SK-N-SH (cell line): ENCODE results near the gene RETREG2. TPM values are rescaled to one million over a fixed set of nuclear protein-coding genes. Genes with fewer than 3 reads are reported as not detected.

ENCODE experiments used
- CTCF ChIA-PET: fragments of 300-600, 350-600 bp; formaldehyde crosslinking; extraction: SDS; loops from one replicate; lab custom pipeline; 2021; lab: Yijun Ruan, JAX
- POLR2A ChIA-PET: fragments of 350-600 bp; sonication (Branson Sonifier 250); formaldehyde crosslinking; extraction: SDS; loops from one replicate; lab custom pipeline; 2020; ENCODE audit warnings: antibody characterized with exemption, inconsistent platforms; lab: Yijun Ruan, JAX
- DNase-seq: peaks from one replicate; pipeline ENCODE4 v3.0.0; 2012
- H2AFZ ChIP-seq: fragments of 200-600 bp; sonication (generic); 2 replicates; pipeline ENCODE4 v1.8.1; 2016; ENCODE audit warnings: antibody characterized with exemption, mild to moderate bottlenecking, low read depth
- H3F3A ChIP-seq: fragments of 200-600 bp; sonication (generic); replicated peaks from 2 replicates; pipeline ENCODE3; 2016; ENCODE audit warnings: antibody characterized with exemption, mild to moderate bottlenecking; ENCODE audit not compliant: insufficient read depth
- H3K27ac ChIP-seq, 2 experiments: fragments of 200-500 bp in 1 of 2; fragments of 200-600 bp in 1 of 2; sonication (Bioruptor generic) in 1 of 2; sonication (generic), shearing (Covaris generic) in 1 of 2; 2 replicates each; pipeline versions ENCODE4 v1.5.1 to v1.6.1; 2014 to 2016; ENCODE audit warnings: low read depth in 2 of 2, inconsistent platforms in 1 of 2, low read length in 1 of 2, mild to moderate bottlenecking in 1 of 2, mixed read lengths in 1 of 2
- H3K27me3 ChIP-seq: fragments of 200-600 bp; sonication (generic), shearing (Covaris generic); 2 replicates; pipeline ENCODE4 v1.6.1; 2016; ENCODE audit warnings: mixed run types; ENCODE audit not compliant: insufficient read depth
- H3K36me3 ChIP-seq, 2 experiments: fragments of 200-500 bp in 1 of 2; fragments of 200-600 bp in 1 of 2; sonication (Bioruptor generic) in 1 of 2; sonication (generic) in 1 of 2; replicated peaks in 1 of 2; 2 replicates each; pipeline versions ENCODE3 to v1.5.1; 2014 to 2016; ENCODE audit warnings: low read length in 1 of 2, mild to moderate bottlenecking in 1 of 2; ENCODE audit not compliant: insufficient read depth in 2 of 2, control insufficient read depth in 1 of 2
- H3K4me1 ChIP-seq, 2 experiments: fragments of 200-500 bp in 1 of 2; fragments of 200-600 bp in 1 of 2; sonication (Bioruptor generic) in 1 of 2; sonication (generic), shearing (Covaris generic) in 1 of 2; 2 replicates each; pipeline versions ENCODE4 v1.5.1 to v1.6.1; 2014 to 2016; ENCODE audit warnings: low read depth in 1 of 2, low read length in 1 of 2, mixed run types in 1 of 2; ENCODE audit not compliant: insufficient read depth in 2 of 2, control insufficient read depth in 1 of 2
- H3K4me2 ChIP-seq: fragments of 200-600 bp; sonication (generic), shearing (Covaris generic); 2 replicates; pipeline ENCODE4 v1.6.1; 2017; ENCODE audit warnings: mixed run types
- H3K4me3 ChIP-seq, 2 experiments: fragments of 200-500 bp in 1 of 2; fragments of 200-600 bp in 1 of 2; sonication (Bioruptor generic) in 1 of 2; sonication (generic), shearing (Covaris generic) in 1 of 2; 2 replicates each; pipeline versions ENCODE4 v1.5.1 to v1.8.1; 2014 to 2016; ENCODE audit warnings: low read depth in 2 of 2, inconsistent platforms in 1 of 2, low read length in 1 of 2, mild to moderate bottlenecking in 1 of 2, mixed read lengths in 1 of 2, moderate library complexity in 1 of 2
- H3K79me2 ChIP-seq: fragments of 200-600 bp; sonication (generic); 2 replicates; pipeline ENCODE4 v1.8.1; 2017; ENCODE audit warnings: mild to moderate bottlenecking; ENCODE audit not compliant: insufficient read depth
- H3K9ac ChIP-seq: fragments of 200-600 bp; sonication (generic); 2 replicates; pipeline ENCODE4 v1.6.1; 2017; ENCODE audit warnings: mixed run types
- H3K9me2 ChIP-seq: fragments of 200-600 bp; sonication (generic); 2 replicates; pipeline ENCODE4 v1.6.1; 2017; ENCODE audit warnings: mixed run types
- H3K9me3 ChIP-seq: fragments of 200-600 bp; sonication (generic); 2 replicates; pipeline ENCODE4 v1.6.1; 2017; ENCODE audit warnings: mixed run types, mild to moderate bottlenecking, moderate library complexity
- H4K20me1 ChIP-seq: fragments of 200-600 bp; sonication (generic); 2 replicates; pipeline ENCODE4 v1.6.1; 2017; ENCODE audit warnings: mild to moderate bottlenecking, mixed run types; ENCODE audit not compliant: insufficient read depth
- EZH2phosphoT487 ChIP-seq: fragments of 200-600 bp; sonication (generic); IDR thresholded peaks from 2 replicates; pipeline ENCODE4 v1.6.1; 2017; ENCODE audit warnings: low read depth, mixed run types, mild to moderate bottlenecking, antibody characterized with exemption, moderate library complexity, borderline replicate concordance
- FOXM1 ChIP-seq: IDR thresholded peaks from 2 replicates; pipeline ENCODE4 v1.4.0; 2012; ENCODE audit warnings: low read depth, mild to moderate bottlenecking
- GABPA ChIP-seq: IDR thresholded peaks from 2 replicates; pipeline ENCODE4 v1.4.0; 2012; ENCODE audit warnings: low read depth, mild to moderate bottlenecking
- JUND ChIP-seq: IDR thresholded peaks from 2 replicates; pipeline ENCODE4 v1.4.0; 2012
- NFIC ChIP-seq: IDR thresholded peaks from 2 replicates; pipeline ENCODE4 v1.4.0; 2012; ENCODE audit warnings: borderline replicate concordance
- RAD21 ChIP-seq: IDR thresholded peaks from 2 replicates; pipeline ENCODE4 v1.6.1; 2012; ENCODE audit warnings: mild to moderate bottlenecking, low read length
- RXRA ChIP-seq: IDR thresholded peaks from 2 replicates; pipeline ENCODE4 v1.4.0; 2012; ENCODE audit warnings: low read depth, mild to moderate bottlenecking, borderline replicate concordance
- TEAD4 ChIP-seq: IDR thresholded peaks from 2 replicates; pipeline ENCODE4 v1.4.0; 2012; ENCODE audit warnings: mild to moderate bottlenecking, borderline replicate concordance; ENCODE audit not compliant: insufficient read depth
- YY1 ChIP-seq: IDR thresholded peaks from 2 replicates; pipeline ENCODE4 v1.4.0; 2012; ENCODE audit warnings: low read depth, mild to moderate bottlenecking
- WGBS: methylation state at CpG from one replicate; pipeline ENCODE4 v1.1.6; 2017; ENCODE audit warnings: low lambda C conversion rate; 5-methylcytosine and 5-hydroxymethylcytosine counted together
- polyA plus RNA-seq, 3 experiments: library from polyadenylated mRNA; depleted of rRNA; stranded (reverse); fragments of >200 nt; gene quantifications; 2 replicates each; pipeline ENCODE4 v1.2.3, GENCODE V29; 2012
- TF ChIP-seq, protein P1 (sequence below): fragments of 200-600 bp; sonication (generic); IDR thresholded peaks from 2 replicates; pipeline ENCODE4 v1.6.1; 2017; ENCODE audit warnings: antibody characterized with exemption, mild to moderate bottlenecking, moderate library complexity

RETREG2 gene
- polyA plus RNA-seq, 1 of the 3 experiments (the other 2 are of a cell fraction) = 74.6 TPM

- peaks cover 0 to 17% of the 10 kb centered on the region in 2 experiments; a peak in 2 of 4 replicates for H3K4me1 ChIP-seq
- peaks cover 43 to 52% of the 10 kb centered on the region in 2 experiments for H3K36me3 ChIP-seq
- peak overlapping the region; percentile 96 for H3K4me2 ChIP-seq
- CTCF ChIA-PET = interaction anchor here (0.9 to 3.8 kb wide), 8 partner anchors 9 to 119 kb away, joined by 3 to 12 read pairs (median 3); partner anchors contain the start of gene SLC23A3
- TF ChIP-seq FOXM1 = no peak
- TF ChIP-seq, protein P1, sequence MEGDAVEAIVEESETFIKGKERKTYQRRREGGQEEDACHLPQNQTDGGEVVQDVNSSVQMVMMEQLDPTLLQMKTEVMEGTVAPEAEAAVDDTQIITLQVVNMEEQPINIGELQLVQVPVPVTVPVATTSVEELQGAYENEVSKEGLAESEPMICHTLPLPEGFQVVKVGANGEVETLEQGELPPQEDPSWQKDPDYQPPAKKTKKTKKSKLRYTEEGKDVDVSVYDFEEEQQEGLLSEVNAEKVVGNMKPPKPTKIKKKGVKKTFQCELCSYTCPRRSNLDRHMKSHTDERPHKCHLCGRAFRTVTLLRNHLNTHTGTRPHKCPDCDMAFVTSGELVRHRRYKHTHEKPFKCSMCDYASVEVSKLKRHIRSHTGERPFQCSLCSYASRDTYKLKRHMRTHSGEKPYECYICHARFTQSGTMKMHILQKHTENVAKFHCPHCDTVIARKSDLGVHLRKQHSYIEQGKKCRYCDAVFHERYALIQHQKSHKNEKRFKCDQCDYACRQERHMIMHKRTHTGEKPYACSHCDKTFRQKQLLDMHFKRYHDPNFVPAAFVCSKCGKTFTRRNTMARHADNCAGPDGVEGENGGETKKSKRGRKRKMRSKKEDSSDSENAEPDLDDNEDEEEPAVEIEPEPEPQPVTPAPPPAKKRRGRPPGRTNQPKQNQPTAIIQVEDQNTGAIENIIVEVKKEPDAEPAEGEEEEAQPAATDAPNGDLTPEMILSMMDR = no peak
- TF ChIP-seq, all 33 proteins: peak for 0
- peaks cover 38% of the 10 kb centered on the region for H3K79me2 ChIP-seq
- no peaks in the 10 kb centered on the region for H3K9me2 ChIP-seq
- peak overlapping the region; percentile 77; the same call in 1 of the 2 replicates for H3K9ac ChIP-seq
- DNase-seq = no peak
- WGBS = 93% methylated on average over 4 of the region's 9 CpGs
- no peak overlapping the region for H2AFZ ChIP-seq
- POLR2A ChIA-PET = no interaction called here
- no peaks in the 10 kb centered on the region for H3K9me3 ChIP-seq
- no peak overlapping the region for H3K27ac ChIP-seq
- H4K20me1 ChIP-seq = peaks cover 10% of the 10 kb centered on the region
- H3F3A ChIP-seq = peaks cover 9% of the 10 kb centered on the region
- H3K27me3 ChIP-seq = no peaks in the 10 kb centered on the region
- H3K4me3 ChIP-seq = peak overlapping the region in 1 of 2 experiments; percentile 80; a peak in 2 of 4 replicates
Observed at GRCh38 chr2:219179601-219180465, 1.8 kb downstream of the RETREG2 start.

GRCh38 chr2:219180961-219181360, 2.9 kb downstream of the RETREG2 start:
- ChIA-PET POLR2A (no interaction called here), CTCF (interaction anchor here (0.6 to 3.8 kb wide), 8 partner anchors 10 to 186 kb away, joined by 3 to 12 read pairs (median 4); partner anchors contain the start of gene SLC23A3)
- H4K20me1 ChIP-seq = peaks cover 10% of the 10 kb centered on the region
- H3K27ac ChIP-seq = no peak overlapping the region
- H3K4me2 ChIP-seq = no peak overlapping the region
- no peaks in the 10 kb centered on the region for H3K9me3 ChIP-seq
- peaks cover 46 to 52% of the 10 kb centered on the region in 2 experiments for H3K36me3 ChIP-seq
- TF ChIP-seq GABPA = no peak
- TF ChIP-seq YY1 = no peak
- no peak for TF ChIP-seq RAD21
- TF ChIP-seq RXRA = no peak
- no peak for TF ChIP-seq FOXM1
- no peak for TF ChIP-seq EZH2phosphoT487
- TF ChIP-seq NFIC = no peak
- no peak for TF ChIP-seq JUND
- TF ChIP-seq TEAD4 = no peak
- TF ChIP-seq, protein P1 = no peak
- DNase-seq = no peak
- H3K9ac ChIP-seq = no peak overlapping the region
- peaks cover 32% of the 10 kb centered on the region for H3K79me2 ChIP-seq
- H3K9me2 ChIP-seq = no peaks in the 10 kb centered on the region
- WGBS = 95% methylated on average over 5 of the region's 5 CpGs
- H3K4me3 ChIP-seq = no peak overlapping the region
- H3F3A ChIP-seq = peaks cover 17% of the 10 kb centered on the region
- no peak overlapping the region for H2AFZ ChIP-seq
- H3K27me3 ChIP-seq = no peaks in the 10 kb centered on the region
- peaks cover 0 to 12% of the 10 kb centered on the region in 2 experiments; a peak in 2 of 4 replicates for H3K4me1 ChIP-seq
